Endodermal cell (in vitro differentiated cells): ENCODE results near the gene GUCA2B. TPM values are rescaled to one million over a fixed set of nuclear protein-coding genes. Genes with fewer than 3 reads are reported as not detected.

Experiments used
- DNase-seq: peaks from one replicate; pipeline ENCODE4 v3.0.0-alpha.2; 2017
- H3K27ac ChIP-seq: 2 replicates; pipeline ENCODE4 v1.5.1; 2013; ENCODE audit warnings: mild to moderate bottlenecking, low read depth, low read length, moderate library complexity
- H3K27me3 ChIP-seq: 2 replicates; pipeline ENCODE4 v1.6.1; 2013; ENCODE audit warnings: mild to moderate bottlenecking, low read length, moderate library complexity; ENCODE audit not compliant: insufficient read depth, control insufficient read depth, poor library complexity, severe bottlenecking
- H3K36me3 ChIP-seq: 2 replicates; pipeline ENCODE4 v1.7.0; 2013; ENCODE audit warnings: mild to moderate bottlenecking, low read length, moderate library complexity; ENCODE audit not compliant: control insufficient read depth, insufficient read depth
- H3K4me1 ChIP-seq: one replicate; pipeline ENCODE4 v1.7.0; 2013; ENCODE audit warnings: low read length; ENCODE audit not compliant: control insufficient read depth, insufficient read depth
- H3K4me3 ChIP-seq: 2 replicates; pipeline ENCODE4 v1.5.1; 2013; ENCODE audit warnings: mild to moderate bottlenecking, low read length, moderate library complexity
- H3K9ac ChIP-seq: 2 replicates; pipeline ENCODE4 v1.6.1; 2013; ENCODE audit warnings: mild to moderate bottlenecking, low read length, moderate library complexity; ENCODE audit not compliant: poor library complexity, severe bottlenecking; ENCODE audit errors: extremely low read depth
- H3K9me3 ChIP-seq: 2 replicates; pipeline ENCODE4 v1.6.1; 2013; ENCODE audit warnings: mild to moderate bottlenecking, low read length, moderate library complexity; ENCODE audit not compliant: control insufficient read depth
- H3K27ac Mint-ChIP-seq: 2 replicates; pipeline ENCODE4 v1.8.0; 2020; ENCODE audit warnings: mixed read lengths
- H3K27me3 Mint-ChIP-seq: 2 replicates; pipeline ENCODE4 v1.8.0; 2021; ENCODE audit warnings: mild to moderate bottlenecking, mixed read lengths; ENCODE audit not compliant: insufficient read depth
- H3K36me3 Mint-ChIP-seq: 2 replicates; pipeline ENCODE4 v1.8.0; 2020; ENCODE audit warnings: low read depth, mixed read lengths
- H3K4me1 Mint-ChIP-seq: 2 replicates; pipeline ENCODE4 v1.8.0; 2020; ENCODE audit warnings: mixed read lengths
- H3K4me3 Mint-ChIP-seq: 2 replicates; pipeline ENCODE4 v1.8.0; 2020; ENCODE audit warnings: mild to moderate bottlenecking, moderate library complexity, mixed read lengths
- H3K9me3 Mint-ChIP-seq: 2 replicates; pipeline ENCODE4 v1.8.0; 2020; ENCODE audit warnings: mild to moderate bottlenecking, mixed read lengths
- WGBS, 2 experiments: methylation state at CpG; one replicate each; pipeline versions ENCODE4 v1.1.5 to v1.1.7; 2013; ENCODE audit warnings: missing lambda C conversion rate in 2 of 2, mixed read lengths in 1 of 2; ENCODE audit not compliant: insufficient coverage in 1 of 2, insufficient read length in 1 of 2; 5-methylcytosine and 5-hydroxymethylcytosine counted together
- total RNA-seq, 2 donors: library from RNA; stranded (reverse); fragmentation: NEBNext Ultra II Directional in 1 of 2; extraction: Animal tissue kit (Norgen Biotek cat#: 25700) in 1 of 2; gene quantifications; 2 replicates in 1 of 2; 3 replicates in 1 of 2; pipeline ENCODE4 v1.2.1, GENCODE V29; 2021
- TF ChIP-seq, protein P1 (sequence below): fragments of 200-600 bp; sonication (generic); conservative IDR thresholded peaks from 2 replicates; pipeline ENCODE4 v1.5.0; 2021; ENCODE audit warnings: antibody characterized with exemption, mild to moderate bottlenecking

The GUCA2B gene
- total RNA-seq, 2 donors from 2014 or later = not detected

DNA sequence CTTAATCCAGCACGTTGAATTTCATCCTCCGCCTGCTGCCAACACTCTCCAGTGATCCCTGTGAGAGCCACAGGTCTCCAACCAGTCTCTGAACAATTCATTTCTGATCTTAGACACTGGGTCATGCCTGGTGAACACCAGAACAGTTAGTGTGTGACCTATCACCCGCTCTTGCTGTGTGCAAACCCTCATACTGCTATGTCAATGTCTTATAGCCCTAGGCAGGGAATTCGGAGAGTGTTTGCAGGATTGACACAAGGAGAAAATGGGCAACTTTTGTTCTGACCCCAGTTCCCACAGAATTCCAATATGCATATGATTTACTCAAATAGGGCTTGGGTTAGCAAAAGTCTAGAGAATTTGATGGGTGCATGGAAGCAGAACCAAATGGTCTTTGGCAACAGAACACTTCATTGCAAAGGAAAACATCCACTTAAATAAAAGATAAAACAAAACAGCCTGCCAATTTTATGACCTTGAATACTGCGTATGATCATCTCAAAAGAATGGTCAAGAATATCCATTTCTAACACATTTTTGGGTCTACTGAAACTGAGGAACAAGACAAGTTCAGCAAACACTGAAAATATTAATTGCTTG lies 23.0 kb upstream of the GUCA2B start:
- H3K27me3 Mint-ChIP-seq = peaks cover under 1% of the 10 kb centered on the region
- no peaks in the 10 kb centered on the region for H3K4me1 ChIP-seq
- no peak for DNase-seq
- H3K4me3 Mint-ChIP-seq = no peak overlapping the region
- no peaks in the 10 kb centered on the region for H3K9me3 Mint-ChIP-seq
- H3K9me3 ChIP-seq = no peaks in the 10 kb centered on the region
- no peaks in the 10 kb centered on the region for H3K36me3 ChIP-seq
- no peaks in the 10 kb centered on the region for H3K4me1 Mint-ChIP-seq
- TF ChIP-seq, protein P1, sequence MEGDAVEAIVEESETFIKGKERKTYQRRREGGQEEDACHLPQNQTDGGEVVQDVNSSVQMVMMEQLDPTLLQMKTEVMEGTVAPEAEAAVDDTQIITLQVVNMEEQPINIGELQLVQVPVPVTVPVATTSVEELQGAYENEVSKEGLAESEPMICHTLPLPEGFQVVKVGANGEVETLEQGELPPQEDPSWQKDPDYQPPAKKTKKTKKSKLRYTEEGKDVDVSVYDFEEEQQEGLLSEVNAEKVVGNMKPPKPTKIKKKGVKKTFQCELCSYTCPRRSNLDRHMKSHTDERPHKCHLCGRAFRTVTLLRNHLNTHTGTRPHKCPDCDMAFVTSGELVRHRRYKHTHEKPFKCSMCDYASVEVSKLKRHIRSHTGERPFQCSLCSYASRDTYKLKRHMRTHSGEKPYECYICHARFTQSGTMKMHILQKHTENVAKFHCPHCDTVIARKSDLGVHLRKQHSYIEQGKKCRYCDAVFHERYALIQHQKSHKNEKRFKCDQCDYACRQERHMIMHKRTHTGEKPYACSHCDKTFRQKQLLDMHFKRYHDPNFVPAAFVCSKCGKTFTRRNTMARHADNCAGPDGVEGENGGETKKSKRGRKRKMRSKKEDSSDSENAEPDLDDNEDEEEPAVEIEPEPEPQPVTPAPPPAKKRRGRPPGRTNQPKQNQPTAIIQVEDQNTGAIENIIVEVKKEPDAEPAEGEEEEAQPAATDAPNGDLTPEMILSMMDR = no peak
- H3K4me3 ChIP-seq = no peak overlapping the region
- H3K36me3 Mint-ChIP-seq = no peaks in the 10 kb centered on the region
- no peak overlapping the region for H3K9ac ChIP-seq
- H3K27ac ChIP-seq = no peak overlapping the region
- WGBS, 2 experiments = 90 to 95% methylated on average over 5 of the region's 5 CpGs
- peaks cover 18% of the 10 kb centered on the region for H3K27me3 ChIP-seq
- H3K27ac Mint-ChIP-seq = no peak overlapping the region

DNA sequence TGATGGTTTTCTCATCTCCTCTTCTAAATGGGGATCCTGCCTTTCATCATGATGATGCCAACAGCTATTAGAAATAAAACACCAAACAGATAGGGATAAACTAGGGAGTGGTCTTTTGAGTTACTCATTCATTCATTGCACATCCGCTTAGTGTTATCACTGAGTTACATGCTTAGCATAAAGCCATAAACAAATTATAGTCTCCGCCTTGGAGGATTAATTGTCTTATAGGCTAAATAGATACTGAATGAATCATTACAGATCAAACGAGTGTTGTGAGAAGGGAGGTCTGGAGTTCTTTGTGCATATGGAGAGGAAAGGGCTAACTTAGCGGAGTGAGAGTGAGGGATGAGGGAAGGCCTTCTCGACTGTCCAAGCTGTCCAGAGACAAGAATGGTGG lies 19.8 kb upstream of the GUCA2B start:
- H3K4me1 ChIP-seq = no peaks in the 10 kb centered on the region
- no peak overlapping the region for H3K27ac Mint-ChIP-seq
- H3K9me3 Mint-ChIP-seq = no peaks in the 10 kb centered on the region
- no peaks in the 10 kb centered on the region for H3K36me3 ChIP-seq
- 92 to 100% methylated on average over 3 to 5 of the region's 5 CpGs for WGBS, 2 experiments
- H3K9ac ChIP-seq = no peak overlapping the region
- H3K4me3 ChIP-seq = no peak overlapping the region
- H3K36me3 Mint-ChIP-seq = no peaks in the 10 kb centered on the region
- peaks cover 8% of the 10 kb centered on the region for H3K27me3 Mint-ChIP-seq
- no peak overlapping the region for H3K27ac ChIP-seq
- H3K9me3 ChIP-seq = no peaks in the 10 kb centered on the region
- no peaks in the 10 kb centered on the region for H3K4me1 Mint-ChIP-seq
- no peak overlapping the region for H3K4me3 Mint-ChIP-seq
- H3K27me3 ChIP-seq = peaks cover 8% of the 10 kb centered on the region
- no peak for DNase-seq
- TF ChIP-seq, protein P1 = no peak

DNA sequence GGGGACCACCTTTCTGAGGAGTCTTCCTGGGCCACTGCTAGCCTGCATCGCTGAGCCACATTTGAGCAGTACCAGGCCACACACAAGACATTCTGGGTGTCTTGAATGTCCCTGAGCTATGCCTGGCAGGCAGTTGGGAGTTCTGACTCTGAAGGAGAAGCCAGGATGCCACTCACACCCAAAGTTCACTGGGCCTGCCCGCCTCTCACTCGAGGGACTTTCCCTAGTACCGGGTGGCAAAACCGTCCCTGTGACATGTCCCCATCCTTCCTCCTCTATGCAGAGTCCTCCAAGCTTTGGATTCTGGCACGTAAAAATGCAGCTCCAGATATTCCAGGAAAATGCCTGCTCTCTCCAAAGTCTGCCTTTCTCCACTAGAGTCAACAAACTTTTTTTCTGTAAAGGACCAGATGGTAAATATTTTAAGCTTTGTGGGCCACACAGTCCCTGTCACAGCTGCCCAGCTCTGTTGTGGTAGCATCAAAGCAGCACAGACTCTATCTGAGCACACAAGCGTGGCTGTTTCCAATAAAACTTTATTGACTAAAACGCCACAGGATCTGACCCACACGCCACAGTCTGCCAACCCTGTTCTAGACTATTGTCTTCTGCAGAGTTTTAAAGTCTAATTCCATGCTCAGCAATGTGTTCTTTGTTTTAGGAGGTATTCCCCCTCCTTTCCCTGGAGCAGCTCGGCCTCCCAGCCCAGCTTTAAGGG lies 19.2 kb upstream of the GUCA2B start:
- H3K4me3 Mint-ChIP-seq = no peak overlapping the region
- no peak overlapping the region for H3K27ac Mint-ChIP-seq
- H3K9me3 ChIP-seq = no peaks in the 10 kb centered on the region
- no peak for DNase-seq
- TF ChIP-seq, protein P1 = no peak
- H3K27me3 Mint-ChIP-seq = peaks cover 8% of the 10 kb centered on the region
- H3K9me3 Mint-ChIP-seq = no peaks in the 10 kb centered on the region
- H3K4me3 ChIP-seq = no peak overlapping the region
- no peaks in the 10 kb centered on the region for H3K4me1 ChIP-seq
- H3K9ac ChIP-seq = no peak overlapping the region
- H3K36me3 ChIP-seq = no peaks in the 10 kb centered on the region
- WGBS, 2 experiments = 80 to 88% methylated on average over 8 to 10 of the region's 10 CpGs
- H3K27ac ChIP-seq = no peak overlapping the region
- no peaks in the 10 kb centered on the region for H3K36me3 Mint-ChIP-seq
- peaks cover 2% of the 10 kb centered on the region for H3K27me3 ChIP-seq
- no peaks in the 10 kb centered on the region for H3K4me1 Mint-ChIP-seq
